A549 (cell line): Measurements from ENCODE around the gene TMEM115.

Experiments used
- CHD2 ChIP-seq: fragments of 150-350 bp; IDR thresholded peaks from 2 replicates; pipeline ENCODE4 v1.6.1; 2014; ENCODE audit warnings: low read length; ENCODE audit not compliant: partially characterized antibody
- JUN ChIP-seq, 2 experiments: fragments of >200 bp; sonication (Bioruptor Twin); formaldehyde crosslinking; IDR thresholded peaks; 2 replicates in 1 of 2; 3 replicates in 1 of 2; pipeline ENCODE4 v1.6.1; 2016 to 2017
- KDM1A ChIP-seq: fragments of 200-600 bp; sonication (generic); IDR thresholded peaks from 2 replicates; pipeline ENCODE4 v1.6.1; 2016; ENCODE audit warnings: low read depth, mild to moderate bottlenecking
- NR3C1 ChIP-seq: fragments of >200 bp; sonication (Bioruptor Twin); formaldehyde crosslinking; IDR thresholded peaks from 3 replicates; pipeline ENCODE4 v1.6.1; 2017
- PHF8 ChIP-seq: fragments of 200-600 bp; sonication (generic); IDR thresholded peaks from 2 replicates; pipeline ENCODE4 v1.6.1; 2016; ENCODE audit warnings: low read depth, mild to moderate bottlenecking, antibody characterized with exemption, moderate library complexity, borderline replicate concordance
- POLR2A ChIP-seq: IDR thresholded peaks from 2 replicates; pipeline ENCODE4 v1.6.1; 2012; ENCODE audit warnings: mild to moderate bottlenecking, low read length
- REST ChIP-seq: fragments of 200-600 bp; sonication (generic); IDR thresholded peaks from 2 replicates; pipeline ENCODE4 v1.6.1; 2016; ENCODE audit warnings: antibody characterized with exemption, mild to moderate bottlenecking, moderate library complexity
- RFX5 ChIP-seq: fragments of 450-650 bp; IDR thresholded peaks from 2 replicates; pipeline ENCODE4 v1.7.1; 2014; ENCODE audit warnings: antibody characterized with exemption, mild to moderate bottlenecking, moderate library complexity
- USF2 ChIP-seq: fragments of 450-650 bp; IDR thresholded peaks from 2 replicates; pipeline ENCODE4 v1.6.1; 2014; ENCODE audit warnings: antibody characterized with exemption
- TF ChIP-seq, protein P1 (sequence below): fragments of >200 bp; sonication (Bioruptor Twin); formaldehyde crosslinking; IDR thresholded peaks from 3 replicates; pipeline ENCODE4 v1.5.1; 2016

DNA sequence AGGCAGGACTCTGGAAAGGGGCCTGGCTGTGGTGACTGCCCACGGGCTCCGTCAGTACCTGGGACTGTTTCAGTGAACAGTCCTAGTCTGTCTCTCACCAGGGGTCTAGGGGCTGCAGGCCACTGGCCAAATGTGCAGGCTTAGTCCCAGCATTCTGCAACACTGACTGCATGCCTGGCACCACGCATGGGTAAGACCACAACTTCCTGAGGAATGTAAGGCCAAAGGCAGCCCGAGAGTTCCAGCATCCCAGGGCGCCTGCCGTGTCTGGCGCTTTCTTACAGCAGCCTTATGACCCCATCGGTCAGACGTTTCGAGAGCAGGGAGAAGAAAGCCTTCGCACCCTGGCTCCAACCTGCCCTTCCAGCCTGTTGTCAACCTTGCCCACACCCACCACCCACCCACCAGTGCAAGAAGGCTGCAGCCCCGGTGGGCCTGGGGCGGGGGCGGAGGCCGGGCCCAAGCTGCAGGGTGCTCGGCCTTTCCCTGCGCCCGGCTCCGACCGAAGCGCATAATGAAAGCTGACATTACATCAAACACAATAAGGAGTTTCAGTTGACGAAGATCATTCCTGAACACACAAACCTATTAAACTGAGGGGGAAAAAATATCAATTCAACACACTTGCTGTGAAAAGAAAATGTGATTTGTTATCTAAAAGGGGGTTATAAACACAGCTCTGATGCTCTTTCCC lies 29.5 kb upstream of the TMEM115 start:
- TF ChIP-seq, protein P1, sequence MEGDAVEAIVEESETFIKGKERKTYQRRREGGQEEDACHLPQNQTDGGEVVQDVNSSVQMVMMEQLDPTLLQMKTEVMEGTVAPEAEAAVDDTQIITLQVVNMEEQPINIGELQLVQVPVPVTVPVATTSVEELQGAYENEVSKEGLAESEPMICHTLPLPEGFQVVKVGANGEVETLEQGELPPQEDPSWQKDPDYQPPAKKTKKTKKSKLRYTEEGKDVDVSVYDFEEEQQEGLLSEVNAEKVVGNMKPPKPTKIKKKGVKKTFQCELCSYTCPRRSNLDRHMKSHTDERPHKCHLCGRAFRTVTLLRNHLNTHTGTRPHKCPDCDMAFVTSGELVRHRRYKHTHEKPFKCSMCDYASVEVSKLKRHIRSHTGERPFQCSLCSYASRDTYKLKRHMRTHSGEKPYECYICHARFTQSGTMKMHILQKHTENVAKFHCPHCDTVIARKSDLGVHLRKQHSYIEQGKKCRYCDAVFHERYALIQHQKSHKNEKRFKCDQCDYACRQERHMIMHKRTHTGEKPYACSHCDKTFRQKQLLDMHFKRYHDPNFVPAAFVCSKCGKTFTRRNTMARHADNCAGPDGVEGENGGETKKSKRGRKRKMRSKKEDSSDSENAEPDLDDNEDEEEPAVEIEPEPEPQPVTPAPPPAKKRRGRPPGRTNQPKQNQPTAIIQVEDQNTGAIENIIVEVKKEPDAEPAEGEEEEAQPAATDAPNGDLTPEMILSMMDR: no peak
- no peak for TF ChIP-seq USF2
- TF ChIP-seq REST: no peak
- no peak for TF ChIP-seq RFX5
- TF ChIP-seq CHD2: no peak
- TF ChIP-seq POLR2A: no peak
- no peak for TF ChIP-seq NR3C1
- no peak for TF ChIP-seq JUN (IDR thresholded peaks at IDR 0.05)
- no peak for TF ChIP-seq PHF8
- no peak for TF ChIP-seq KDM1A
